Sigmoid colon (tissue), 7 donors: ENCODE measurements around the gene NTRK3. TPM values are rescaled to one million over a fixed set of nuclear protein-coding genes. Genes with fewer than 3 reads are reported as not detected.
A peak's percentile ranks its signal among the peaks of the same experiment; 100 is the strongest.

Experiments used
- DNase-seq: peaks from one replicate; pipeline ENCODE4 v3.0.0-alpha.2; 2019
- H3K27ac ChIP-seq, 4 donors: fragments of 200-600 bp; sonication (generic); one replicate each; pipeline ENCODE4 v1.5.1; 2016 to 2019; ENCODE audit warnings: mild to moderate bottlenecking in 1 of 4
- H3K27me3 ChIP-seq, 3 donors: fragments of 200-600 bp; sonication (generic); one replicate each; pipeline ENCODE4 v1.5.1; 2019; ENCODE audit warnings: mild to moderate bottlenecking in 1 of 3
- H3K36me3 ChIP-seq, 4 donors: fragments of 200-600 bp; sonication (generic); one replicate each; pipeline ENCODE4 v1.5.1; 2016 to 2019
- H3K4me1 ChIP-seq, 4 donors: fragments of 200-600 bp; sonication (generic); one replicate each; pipeline ENCODE4 v1.5.1; 2017 to 2019
- H3K4me3 ChIP-seq, 4 donors: fragments of 200-600 bp; sonication (generic); one replicate each; pipeline ENCODE4 v1.5.1; 2017 to 2019; ENCODE audit warnings: mild to moderate bottlenecking in 2 of 4, moderate library complexity in 1 of 4
- H3K9me3 ChIP-seq, 4 donors: fragments of 200-600 bp in 3 of 4; sonication (generic) in 3 of 4; one replicate each; pipeline versions ENCODE4 v1.5.1 to v1.6.1; 2013 to 2019
- EP300 ChIP-seq, 4 donors: sonication (generic); formaldehyde crosslinking; IDR thresholded peaks; one replicate each; pipeline ENCODE4 v1.6.1; 2017; ENCODE audit warnings: antibody characterized with exemption in 4 of 4
- POLR2A ChIP-seq, 2 donors: fragments of 450-650 bp; IDR thresholded peaks; one replicate each; pipeline ENCODE4 v1.6.1; 2016; ENCODE audit warnings: antibody characterized with exemption in 2 of 2, mild to moderate bottlenecking in 2 of 2, moderate library complexity in 2 of 2
- POLR2AphosphoS5 ChIP-seq, 4 donors: sonication (generic); formaldehyde crosslinking; IDR thresholded peaks; one replicate each; pipeline ENCODE4 v1.6.1; 2017; ENCODE audit warnings: antibody characterized with exemption in 4 of 4
- WGBS, 2 donors: extraction: QIAGEN DNeasy Blood & Tissue Kit; methylation state at CpG; one replicate each; pipeline ENCODE4 v1.1.7; 2013; 5-methylcytosine and 5-hydroxymethylcytosine counted together
- intact Hi-C: fragments of 100-400 bp; cut with DNase I; formaldehyde crosslinking; loops from one replicate; pipeline ENCODE4 v1.15.1; 2023
- polyA plus RNA-seq, 3 donors: library from polyadenylated mRNA; stranded (reverse); fragments of 200-250 nt; gene quantifications; one replicate each; pipeline ENCODE4 v1.2.3, GENCODE V29; 2013
- total RNA-seq, 4 donors: library from RNA; depleted of rRNA; stranded (reverse); fragments of >200 nt; gene quantifications; one replicate each; pipeline ENCODE4 v1.1.0, GENCODE V29; 2016
- TF ChIP-seq, protein P1 (sequence below), 4 experiments: fragments of 450-650 bp in 3 of 4; fragments of 200-600 bp in 1 of 4; IDR thresholded peaks; one replicate each; pipeline ENCODE4 v1.5.1; 2016 to 2019; ENCODE audit warnings: antibody characterized with exemption in 4 of 4, mild to moderate bottlenecking in 3 of 4, moderate library complexity in 2 of 4
- donor health status: healthy with polysubstance abuse.
- donor health status: Bipolar disorder and iron deficiency.
- donor health status: healthy.

NTRK3 gene
- total and polyA plus RNA-seq, 7 donors = 1.1 to 13.0 (median 3.6) TPM; not detected in 2

GRCh38 chr15:88257311-88258092, 963 bp upstream of the NTRK3 start:
- H3K9me3 ChIP-seq = no peaks in the 10 kb centered on the region
- no peak for DNase-seq
- peak overlapping the region in 1 of 4 donors; percentile 14 for H3K27ac ChIP-seq
- peaks cover 0 to 32% (median 28%) of the 10 kb centered on the region in 4 donors for H3K4me1 ChIP-seq
- no peaks in the 10 kb centered on the region for H3K36me3 ChIP-seq
- 1 to 9% methylated on average over 49 of the region's 49 CpGs for whole genome bisulfite sequencing, 2 donors
- intact Hi-C loops = no loop called here
- peak overlapping the region; percentile 12 to 46 (median 41) for H3K4me3 ChIP-seq
- H3K27me3 ChIP-seq = peaks cover 30 to 74% (median 49%) of the 10 kb centered on the region in 3 donors
- TF ChIP-seq POLR2AphosphoS5 (IDR thresholded peaks at IDR 0.05) (no peak), EP300 (IDR thresholded peaks at IDR 0.05) (no peak), POLR2A (IDR thresholded peaks at IDR 0.05) (no peak)
- TF ChIP-seq, protein P1, sequence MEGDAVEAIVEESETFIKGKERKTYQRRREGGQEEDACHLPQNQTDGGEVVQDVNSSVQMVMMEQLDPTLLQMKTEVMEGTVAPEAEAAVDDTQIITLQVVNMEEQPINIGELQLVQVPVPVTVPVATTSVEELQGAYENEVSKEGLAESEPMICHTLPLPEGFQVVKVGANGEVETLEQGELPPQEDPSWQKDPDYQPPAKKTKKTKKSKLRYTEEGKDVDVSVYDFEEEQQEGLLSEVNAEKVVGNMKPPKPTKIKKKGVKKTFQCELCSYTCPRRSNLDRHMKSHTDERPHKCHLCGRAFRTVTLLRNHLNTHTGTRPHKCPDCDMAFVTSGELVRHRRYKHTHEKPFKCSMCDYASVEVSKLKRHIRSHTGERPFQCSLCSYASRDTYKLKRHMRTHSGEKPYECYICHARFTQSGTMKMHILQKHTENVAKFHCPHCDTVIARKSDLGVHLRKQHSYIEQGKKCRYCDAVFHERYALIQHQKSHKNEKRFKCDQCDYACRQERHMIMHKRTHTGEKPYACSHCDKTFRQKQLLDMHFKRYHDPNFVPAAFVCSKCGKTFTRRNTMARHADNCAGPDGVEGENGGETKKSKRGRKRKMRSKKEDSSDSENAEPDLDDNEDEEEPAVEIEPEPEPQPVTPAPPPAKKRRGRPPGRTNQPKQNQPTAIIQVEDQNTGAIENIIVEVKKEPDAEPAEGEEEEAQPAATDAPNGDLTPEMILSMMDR (IDR thresholded peaks at IDR 0.05) = no peak

DNA sequence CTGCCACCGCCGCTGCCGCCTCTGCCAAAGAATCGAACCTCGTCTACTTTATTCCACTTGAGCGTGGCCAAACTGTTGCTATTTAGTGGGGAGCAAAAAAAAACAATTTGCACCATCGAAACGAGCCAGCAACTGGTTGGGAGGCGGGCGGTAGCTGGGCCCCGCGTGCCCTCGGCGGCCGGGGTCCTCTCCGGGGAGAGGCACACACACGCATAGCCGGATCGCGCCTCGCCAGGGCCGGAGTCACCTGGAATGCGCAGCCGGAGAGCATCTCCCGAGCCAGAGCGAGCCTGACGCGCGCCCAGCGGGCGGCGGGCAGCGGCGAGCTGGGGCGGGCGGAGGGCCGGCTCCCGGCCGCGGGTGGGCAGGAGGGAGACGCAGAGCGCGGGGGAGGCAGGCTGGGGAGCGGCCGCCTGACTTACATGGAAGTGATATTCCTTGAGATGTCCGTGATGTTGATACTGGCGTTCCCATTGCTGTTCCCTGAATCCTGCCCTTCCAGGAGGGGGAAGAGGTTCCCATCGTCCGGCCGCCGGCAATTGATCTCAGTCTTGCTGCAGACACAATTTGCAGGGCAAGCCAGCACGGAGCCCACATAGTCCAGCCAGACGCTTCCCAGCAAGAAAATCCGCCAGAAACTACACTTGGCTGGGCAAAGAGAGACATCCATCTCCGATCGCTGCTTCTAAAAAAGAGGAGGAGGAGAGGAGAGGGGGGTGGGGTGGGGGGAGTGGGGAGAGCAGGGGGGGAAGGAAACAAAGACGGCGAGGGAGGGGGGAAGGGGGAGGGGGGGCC, 858 bp downstream of the NTRK3 start:
- Histone ChIP-seq H3K27ac (peak overlapping the region in 1 of 4 donors; percentile 25), H3K4me1 (peaks cover 0 to 32% (median 28%) of the 10 kb centered on the region in 4 donors), H3K4me3 (peak overlapping the region; percentile 12 to 46 (median 41)), H3K27me3 (peaks cover 32 to 81% (median 61%) of the 10 kb centered on the region in 3 donors), H3K36me3 (no peaks in the 10 kb centered on the region), H3K9me3 (no peaks in the 10 kb centered on the region)
- 2 to 3% methylated on average over 58 of the region's 58 CpGs for WGBS, 2 donors
- TF ChIP-seq EP300 (IDR thresholded peaks at IDR 0.05) (no peak), POLR2AphosphoS5 (IDR thresholded peaks at IDR 0.05) (no peak), POLR2A (IDR thresholded peaks at IDR 0.05) (no peak)
- TF ChIP-seq, protein P1 (IDR thresholded peaks at IDR 0.05) = no peak
- intact Hi-C loops = no loop called here
- no peak for DNase-seq

- TF ChIP-seq EP300 (IDR thresholded peaks at IDR 0.05) (no peak), POLR2A (IDR thresholded peaks at IDR 0.05) (no peak)
- TF ChIP-seq, protein P1 (IDR thresholded peaks at IDR 0.05) = no peak
- intact Hi-C loops = no loop called here
- H3K27ac ChIP-seq = no peak overlapping the region
- 7 to 10% methylated on average over 23 of the region's 23 CpGs for WGBS, 2 donors
- no peaks in the 10 kb centered on the region for H3K9me3 ChIP-seq
- peaks cover 32 to 87% (median 61%) of the 10 kb centered on the region in 3 donors for H3K27me3 ChIP-seq
- H3K36me3 ChIP-seq = no peaks in the 10 kb centered on the region
- H3K4me3 ChIP-seq = peak overlapping the region in 3 of 4 donors; percentile 36 to 46 (median 46)
- DNase-seq = no peak
- H3K4me1 ChIP-seq = peaks cover 0 to 32% (median 28%) of the 10 kb centered on the region in 4 donors
Observed at GRCh38 chr15:88255087-88255483, 1.5 kb downstream of the NTRK3 start.

GRCh38 chr15:88252441-88252840, 4.1 kb downstream of the NTRK3 start:
- DNase-seq = no peak
- Histone ChIP-seq H3K27ac (no peak overlapping the region), H3K27me3 (peaks cover 28 to 80% (median 54%) of the 10 kb centered on the region in 3 donors), H3K36me3 (no peaks in the 10 kb centered on the region), H3K4me1 (peaks cover 0 to 25% (median 24%) of the 10 kb centered on the region in 4 donors), H3K4me3 (no peak overlapping the region), H3K9me3 (no peaks in the 10 kb centered on the region)
- intact Hi-C loops = no loop called here
- 85 to 90% methylated on average over 7 of the region's 7 CpGs for WGBS, 2 donors
- TF ChIP-seq, protein P1 (IDR thresholded peaks at IDR 0.05) = no peak
- TF ChIP-seq EP300 (IDR thresholded peaks at IDR 0.05) = no peak
- no peak for TF ChIP-seq POLR2AphosphoS5 (IDR thresholded peaks at IDR 0.05)
- no peak for TF ChIP-seq POLR2A (IDR thresholded peaks at IDR 0.05)
